K562 (cell line): Measurements from ENCODE around the gene CBLL1. TPM values are rescaled to one million over a fixed set of nuclear protein-coding genes. Genes with fewer than 3 reads are reported as not detected.
A peak's percentile ranks its signal among the peaks of the same experiment; 100 is the strongest.

Experiments used
- ATAC-seq: fragments of 200-7000 bp; cut with Tn5 transposase; 3 replicates; pipeline ENCODE4 v1.9.1; 2020; ENCODE audit warnings: moderate library complexity
- BruUV-seq: library from RNA; stranded (reverse); fragments of 400-500 nt; replicated peaks from 2 replicates; lab custom pipeline; 2021; lab: Mats Ljungman, UMichigan
- CTCF ChIA-PET: fragments of 300-600 bp; formaldehyde crosslinking; extraction: SDS; loops from one replicate; lab custom pipeline; 2021; ENCODE audit warnings: low intra/inter-chr PET ratio; lab: Yijun Ruan, JAX
- POLR2A ChIA-PET: fragments of 300-600, 350-650 bp; sonication (Branson Sonifier 250); formaldehyde crosslinking; extraction: SDS; loops from one replicate; lab custom pipeline; 2021; ENCODE audit warnings: antibody characterized with exemption, inconsistent platforms; lab: Yijun Ruan, JAX
- DNase-seq, 4 experiments: peaks; one replicate each; pipeline versions ENCODE4 v3.0.0 to v3.0.0-alpha.2; 2011 to 2018; ENCODE audit warnings: low spot score in 3 of 4, mixed read lengths in 3 of 4; ENCODE audit errors: extremely low read depth in 1 of 4
- FAIRE-seq: peaks from 2 replicates; lab custom pipeline; 2011; peaks lifted over from hg19 to GRCh38; lab: Jason Lieb, UNC
- H2AFZ ChIP-seq: 2 replicates; pipeline ENCODE4 v1.6.0; 2011; ENCODE audit warnings: low read depth, low read length, control low read depth, inconsistent platforms
- H3K27ac ChIP-seq: fragments of 200-600 bp; 3 replicates; pipeline ENCODE4 v1.8.0; 2011; ENCODE audit warnings: low read depth, mild to moderate bottlenecking, control low read depth, inconsistent platforms, low read length, moderate library complexity, mixed read lengths; ENCODE audit errors: extremely low read depth
- H3K27me3 ChIP-seq, 2 experiments: fragments of 300-600 bp in 1 of 2; 2 replicates in 1 of 2; 3 replicates in 1 of 2; pipeline versions ENCODE4 v1.6.0 to v1.8.0; 2011; ENCODE audit warnings: inconsistent platforms in 2 of 2, low read length in 2 of 2, mild to moderate bottlenecking in 1 of 2, mixed read lengths in 1 of 2, moderate library complexity in 1 of 2; ENCODE audit not compliant: control insufficient read depth in 2 of 2, insufficient read depth in 2 of 2
- H3K36me3 ChIP-seq: fragments of 300-600 bp; 3 replicates; pipeline ENCODE4 v1.8.0; 2011; ENCODE audit warnings: mild to moderate bottlenecking, low read length, inconsistent platforms; ENCODE audit not compliant: control insufficient read depth, insufficient read depth
- H3K4me1 ChIP-seq, 2 experiments: fragments of 200-600 bp in 1 of 2; replicated peaks in 1 of 2; 2 replicates in 1 of 2; 3 replicates in 1 of 2; pipeline versions ENCODE4 v1.5.1 to v1.8.0; 2011; ENCODE audit warnings: inconsistent platforms in 2 of 2, low read length in 2 of 2, mild to moderate bottlenecking in 1 of 2, mixed read lengths in 1 of 2, moderate library complexity in 1 of 2; ENCODE audit not compliant: control insufficient read depth in 2 of 2, insufficient read depth in 2 of 2
- H3K4me2 ChIP-seq: 2 replicates; pipeline ENCODE4 v1.6.1; 2011; ENCODE audit warnings: low read length, control low read depth, inconsistent platforms, mixed read lengths; ENCODE audit not compliant: insufficient read depth
- H3K4me3 ChIP-seq: fragments of 200-600 bp; sonication (generic), shearing (Covaris generic); 2 replicates; pipeline ENCODE4 v1.5.1; 2016; ENCODE audit warnings: control low read depth, inconsistent platforms
- H3K79me2 ChIP-seq: fragments of 200-600 bp; 3 replicates; pipeline ENCODE4 v1.8.0; 2011; ENCODE audit warnings: low read length, inconsistent platforms; ENCODE audit not compliant: control insufficient read depth, insufficient read depth
- H3K9ac ChIP-seq, 2 experiments: 2 replicates each; pipeline versions ENCODE4 v1.6.0 to v1.6.1; 2011; ENCODE audit warnings: low read depth in 2 of 2, low read length in 2 of 2, control low read depth in 1 of 2, inconsistent platforms in 1 of 2, mild to moderate bottlenecking in 1 of 2, mixed read lengths in 1 of 2; ENCODE audit not compliant: insufficient read depth in 1 of 2
- H3K9me1 ChIP-seq: one replicate; pipeline ENCODE4 v1.6.0; 2011; ENCODE audit warnings: inconsistent platforms, mild to moderate bottlenecking, low read length, moderate library complexity; ENCODE audit not compliant: control insufficient read depth, insufficient read depth
- H3K9me3 ChIP-seq: replicated peaks from 2 replicates; pipeline ENCODE4 v1.5.1; 2011; ENCODE audit warnings: low read depth, low read length, inconsistent platforms; ENCODE audit not compliant: control insufficient read depth, insufficient read depth
- H4K20me1 ChIP-seq: replicated peaks from 2 replicates; pipeline ENCODE4 v1.6.1; 2011; ENCODE audit warnings: low read length, inconsistent platforms, mixed read lengths; ENCODE audit not compliant: control insufficient read depth, insufficient read depth
- C11orf30 ChIP-seq: fragments of 450-650 bp; IDR thresholded peaks from 2 replicates; pipeline ENCODE4 v1.6.1; 2016; ENCODE audit warnings: low read depth, mild to moderate bottlenecking
- ZBTB7A ChIP-seq: IDR thresholded peaks from 2 replicates; pipeline ENCODE4 v1.6.1; 2011; ENCODE audit warnings: low read depth, mild to moderate bottlenecking, low read length, moderate library complexity, borderline replicate concordance; ENCODE audit not compliant: control insufficient read depth
- in situ Hi-C: fragments of 300-500 bp; cut with MboI; formaldehyde crosslinking; loops from 4 replicates; pipeline ENCODE4 v1.15.0; 2018; ENCODE audit warnings: inconsistent platforms, mixed read lengths
- intact Hi-C: fragments of 100-400 bp; cut with micrococcal nuclease; formaldehyde crosslinking; loops from 2 replicates; pipeline ENCODE4 v1.14.2; 2022
- polyA plus RNA-seq, 8 experiments: library from polyadenylated mRNA; depleted of rRNA in 4 of 8; stranded (reverse) in 5 of 8; unstranded in 3 of 8; fragments of >200 nt; fragmentation: Nextera tagmentation in 2 of 8; fragmentation: Illumina TruSeq in 1 of 8; extraction: Ambion mirVana in 2 of 8; extraction: Trizol in 1 of 8; gene quantifications; 2 replicates each; pipeline versions ENCODE4 v1.2.1 to v1.2.3, GENCODE V29; 2011 to 2014; ENCODE audit warnings: inconsistent platforms in 1 of 8, missing spikeins in 1 of 8
- total RNA-seq, 7 experiments: library from RNA; depleted of rRNA in 6 of 7; stranded (reverse); fragments of >200 nt in 6 of 7; fragmentation: Illumina TruSeq in 2 of 7; extraction: Trizol in 2 of 7; gene quantifications; 2 replicates each; pipeline versions ENCODE4 v1.2.1 to v1.2.3, GENCODE V29; 2011 to 2021; ENCODE audit warnings: low replicate concordance in 1 of 7
- TF ChIP-seq, protein P1 (sequence below), 2 experiments: fragments of 450-650 bp in 1 of 2; IDR thresholded peaks; 2 replicates each; pipeline ENCODE4 v1.6.1; 2011 to 2017; ENCODE audit warnings: low read depth in 2 of 2, antibody characterized with exemption in 1 of 2, borderline replicate concordance in 1 of 2, low read length in 1 of 2, mild to moderate bottlenecking in 1 of 2, mixed read lengths in 1 of 2; ENCODE audit not compliant: control insufficient read depth in 1 of 2

The CBLL1 gene
- total and polyA plus RNA-seq, 9 of the 15 experiments (the other 6 are each of a cell fraction or from before 2014, with no cell fraction given): 14.7 to 67.9 (median 35.4) TPM

- CTCF ChIA-PET: no interaction called here
- Histone ChIP-seq H3K9ac (no peak overlapping the region), H3K4me3 (no peak overlapping the region), H3K27me3 (peaks cover 5 to 9% of the 10 kb centered on the region in 2 experiments; a peak in 3 of 5 replicates), H3K79me2 (no peaks in the 10 kb centered on the region), H3K4me2 (no peak overlapping the region), H3K9me1 (no peaks in the 10 kb centered on the region), H3K27ac (no peak overlapping the region), H3K36me3 (no peaks in the 10 kb centered on the region), H2AFZ (no peak overlapping the region), H4K20me1 (no peaks in the 10 kb centered on the region), H3K9me3 (no peaks in the 10 kb centered on the region), H3K4me1 (no peaks in the 10 kb centered on the region)
- no peak for ATAC-seq
- no peak for FAIRE-seq
- intact Hi-C loops: no loop called here
- in situ Hi-C loops: no loop called here
- TF ChIP-seq, protein P1, sequence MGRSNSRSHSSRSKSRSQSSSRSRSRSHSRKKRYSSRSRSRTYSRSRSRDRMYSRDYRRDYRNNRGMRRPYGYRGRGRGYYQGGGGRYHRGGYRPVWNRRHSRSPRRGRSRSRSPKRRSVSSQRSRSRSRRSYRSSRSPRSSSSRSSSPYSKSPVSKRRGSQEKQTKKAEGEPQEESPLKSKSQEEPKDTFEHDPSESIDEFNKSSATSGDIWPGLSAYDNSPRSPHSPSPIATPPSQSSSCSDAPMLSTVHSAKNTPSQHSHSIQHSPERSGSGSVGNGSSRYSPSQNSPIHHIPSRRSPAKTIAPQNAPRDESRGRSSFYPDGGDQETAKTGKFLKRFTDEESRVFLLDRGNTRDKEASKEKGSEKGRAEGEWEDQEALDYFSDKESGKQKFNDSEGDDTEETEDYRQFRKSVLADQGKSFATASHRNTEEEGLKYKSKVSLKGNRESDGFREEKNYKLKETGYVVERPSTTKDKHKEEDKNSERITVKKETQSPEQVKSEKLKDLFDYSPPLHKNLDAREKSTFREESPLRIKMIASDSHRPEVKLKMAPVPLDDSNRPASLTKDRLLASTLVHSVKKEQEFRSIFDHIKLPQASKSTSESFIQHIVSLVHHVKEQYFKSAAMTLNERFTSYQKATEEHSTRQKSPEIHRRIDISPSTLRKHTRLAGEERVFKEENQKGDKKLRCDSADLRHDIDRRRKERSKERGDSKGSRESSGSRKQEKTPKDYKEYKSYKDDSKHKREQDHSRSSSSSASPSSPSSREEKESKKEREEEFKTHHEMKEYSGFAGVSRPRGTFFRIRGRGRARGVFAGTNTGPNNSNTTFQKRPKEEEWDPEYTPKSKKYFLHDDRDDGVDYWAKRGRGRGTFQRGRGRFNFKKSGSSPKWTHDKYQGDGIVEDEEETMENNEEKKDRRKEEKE (IDR thresholded peaks at IDR 0.05; ENCODE audit: borderline replicate concordance in 1 of 2, control insufficient read depth in 1 of 2, low read depth in 2 of 2, low read length in 1 of 2): no peak
- TF ChIP-seq C11orf30 (peak; percentile 25; the same call in 1 of the 2 replicates), ZBTB7A (no peak)
- no peak for DNase-seq
- POLR2A ChIA-PET: interaction anchor here (1.4 kb wide), 1 partner anchor 9 kb away, joined by 3 read pairs; no protein-coding TSS in a partner anchor
- BruUV-seq: no TSS peak
Observed at GRCh38 chr7:107703219-107703618, 40.7 kb upstream of the CBLL1 start.
